NB4 (cell line): Measurements from ENCODE around the gene SLC11A1.

Experiments
- DNase-seq: peaks from one replicate; pipeline ENCODE4 v3.0.0; 2010; ENCODE audit warnings: low read depth
- H3K4me3 ChIP-seq: one replicate; pipeline ENCODE4 v1.5.1; 2011; ENCODE audit warnings: mild to moderate bottlenecking, low read depth, low read length, moderate library complexity
- MYC ChIP-seq: IDR thresholded peaks from 2 replicates; pipeline ENCODE4 v1.6.1; 2011; ENCODE audit warnings: low read depth, low read length
- POLR2A ChIP-seq: IDR thresholded peaks from 2 replicates; pipeline ENCODE4 v1.6.1; 2011; ENCODE audit warnings: mild to moderate bottlenecking; ENCODE audit not compliant: insufficient read length; ENCODE audit errors: extremely low read depth
- TF ChIP-seq, protein P1 (sequence below): IDR thresholded peaks from one replicate; pipeline ENCODE4 v1.5.1; 2012; ENCODE audit warnings: low read depth, low read length
- TF ChIP-seq, protein P2 (sequence below): IDR thresholded peaks from 2 replicates; pipeline ENCODE4 v1.6.1; 2011; ENCODE audit warnings: low read depth, low read length

Gene SLC11A1

DNA sequence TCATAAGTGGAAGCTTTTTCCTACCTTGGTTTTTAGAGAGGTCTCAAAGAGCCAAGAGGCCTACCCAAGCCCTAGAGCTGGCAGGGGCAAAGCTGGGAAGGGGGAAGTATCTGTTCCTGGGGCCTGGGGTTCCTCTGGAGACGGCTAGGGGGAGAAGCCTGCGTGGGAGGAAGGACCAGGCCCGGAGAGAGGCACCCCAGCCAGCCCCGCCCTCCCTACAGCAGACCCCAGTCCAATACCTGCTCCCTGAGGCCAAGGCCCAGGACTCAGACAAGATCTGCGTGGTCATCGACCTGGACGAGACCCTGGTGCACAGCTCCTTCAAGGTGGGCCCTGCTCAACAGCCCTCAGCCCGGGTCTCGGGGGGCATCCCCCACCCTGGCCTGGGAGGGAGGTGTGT is 19.8 kb downstream of the SLC11A1 start:
- peak overlapping the region; percentile 74 for H3K4me3 ChIP-seq
- no peak for TF ChIP-seq POLR2A
- TF ChIP-seq, protein P1, sequence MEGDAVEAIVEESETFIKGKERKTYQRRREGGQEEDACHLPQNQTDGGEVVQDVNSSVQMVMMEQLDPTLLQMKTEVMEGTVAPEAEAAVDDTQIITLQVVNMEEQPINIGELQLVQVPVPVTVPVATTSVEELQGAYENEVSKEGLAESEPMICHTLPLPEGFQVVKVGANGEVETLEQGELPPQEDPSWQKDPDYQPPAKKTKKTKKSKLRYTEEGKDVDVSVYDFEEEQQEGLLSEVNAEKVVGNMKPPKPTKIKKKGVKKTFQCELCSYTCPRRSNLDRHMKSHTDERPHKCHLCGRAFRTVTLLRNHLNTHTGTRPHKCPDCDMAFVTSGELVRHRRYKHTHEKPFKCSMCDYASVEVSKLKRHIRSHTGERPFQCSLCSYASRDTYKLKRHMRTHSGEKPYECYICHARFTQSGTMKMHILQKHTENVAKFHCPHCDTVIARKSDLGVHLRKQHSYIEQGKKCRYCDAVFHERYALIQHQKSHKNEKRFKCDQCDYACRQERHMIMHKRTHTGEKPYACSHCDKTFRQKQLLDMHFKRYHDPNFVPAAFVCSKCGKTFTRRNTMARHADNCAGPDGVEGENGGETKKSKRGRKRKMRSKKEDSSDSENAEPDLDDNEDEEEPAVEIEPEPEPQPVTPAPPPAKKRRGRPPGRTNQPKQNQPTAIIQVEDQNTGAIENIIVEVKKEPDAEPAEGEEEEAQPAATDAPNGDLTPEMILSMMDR = no peak
- TF ChIP-seq, protein P2, sequence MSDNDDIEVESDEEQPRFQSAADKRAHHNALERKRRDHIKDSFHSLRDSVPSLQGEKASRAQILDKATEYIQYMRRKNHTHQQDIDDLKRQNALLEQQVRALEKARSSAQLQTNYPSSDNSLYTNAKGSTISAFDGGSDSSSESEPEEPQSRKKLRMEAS = no peak
- TF ChIP-seq MYC = no peak
- DNase-seq = peak; percentile 71

DNA sequence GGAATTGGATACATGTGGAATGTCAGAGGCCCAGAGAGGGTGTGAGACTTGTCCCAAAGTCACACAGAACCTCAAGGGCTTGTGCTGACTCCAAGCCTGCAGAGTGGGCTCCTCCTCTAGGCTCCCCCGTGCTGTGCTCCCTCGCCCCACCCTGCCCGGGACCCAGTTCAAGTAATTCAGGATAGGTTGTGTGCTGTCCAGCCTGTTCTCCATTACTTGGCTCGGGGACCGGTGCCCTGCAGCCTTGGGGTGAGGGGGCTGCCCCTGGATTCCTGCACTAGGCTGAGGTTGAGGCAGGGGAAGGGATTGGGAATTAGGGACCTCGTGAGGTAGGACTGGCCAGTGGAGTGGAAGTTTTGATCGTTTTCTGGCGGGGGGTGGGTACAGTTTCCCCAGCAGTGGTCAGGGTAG is 20.4 kb downstream of the SLC11A1 start:
- TF ChIP-seq MYC (no peak), POLR2A (no peak)
- TF ChIP-seq, protein P1 = no peak
- TF ChIP-seq, protein P2 = no peak

DNA sequence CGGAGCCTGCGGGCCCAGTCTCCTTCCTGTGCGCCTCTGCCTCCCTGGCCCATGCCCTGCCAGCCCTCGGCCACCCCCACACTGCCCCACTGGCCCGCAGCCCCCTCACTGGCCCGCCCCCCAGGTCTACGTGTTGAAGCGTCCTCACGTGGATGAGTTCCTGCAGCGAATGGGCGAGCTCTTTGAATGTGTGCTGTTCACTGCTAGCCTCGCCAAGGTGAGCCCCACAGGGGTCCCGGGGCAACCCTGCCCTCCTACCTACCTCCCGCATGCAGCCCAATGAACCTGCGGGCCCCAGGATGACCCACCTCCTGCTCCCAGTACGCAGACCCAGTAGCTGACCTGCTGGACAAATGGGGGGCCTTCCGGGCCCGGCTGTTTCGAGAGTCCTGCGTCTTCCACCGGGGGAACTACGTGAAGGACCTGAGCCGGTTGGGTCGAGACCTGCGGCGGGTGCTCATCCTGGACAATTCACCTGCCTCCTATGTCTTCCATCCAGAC is 20.9 kb downstream of the SLC11A1 start:
- no peak overlapping the region for H3K4me3 ChIP-seq
- no peak for TF ChIP-seq POLR2A
- TF ChIP-seq, protein P2 = no peak
- TF ChIP-seq, protein P1 = no peak
- TF ChIP-seq MYC = no peak
- DNase-seq = no peak

More for the DNA sequence above, 20.4 kb downstream of the SLC11A1 start:
- peak; percentile 20 for DNase-seq
- peak overlapping the region; percentile 25 for H3K4me3 ChIP-seq

DNA sequence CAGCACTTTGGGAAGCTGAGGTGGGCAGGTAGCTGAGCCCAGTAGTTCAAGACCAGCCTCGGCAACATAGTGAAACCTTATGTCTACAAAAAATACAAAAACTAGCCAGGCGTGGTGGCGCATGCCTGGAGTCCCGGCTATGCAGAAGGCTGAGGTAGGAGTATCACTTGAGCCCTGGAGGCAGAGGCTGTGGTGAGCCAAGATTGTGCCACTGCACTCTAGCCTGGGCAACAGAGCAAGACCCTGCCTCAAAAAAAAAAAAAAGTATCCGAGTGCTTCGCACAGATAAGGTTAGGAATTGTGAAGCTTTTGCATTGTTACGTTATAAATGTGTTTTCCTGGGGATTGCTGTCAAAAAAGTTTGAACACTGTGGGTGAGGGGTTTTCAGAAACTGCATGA is 21.7 kb downstream of the SLC11A1 start:
- DNase-seq = no peak
- no peak for TF ChIP-seq MYC
- TF ChIP-seq, protein P1 = no peak
- TF ChIP-seq POLR2A = no peak
- TF ChIP-seq, protein P2 = no peak
- H3K4me3 ChIP-seq = peak overlapping the region; percentile 21

DNA sequence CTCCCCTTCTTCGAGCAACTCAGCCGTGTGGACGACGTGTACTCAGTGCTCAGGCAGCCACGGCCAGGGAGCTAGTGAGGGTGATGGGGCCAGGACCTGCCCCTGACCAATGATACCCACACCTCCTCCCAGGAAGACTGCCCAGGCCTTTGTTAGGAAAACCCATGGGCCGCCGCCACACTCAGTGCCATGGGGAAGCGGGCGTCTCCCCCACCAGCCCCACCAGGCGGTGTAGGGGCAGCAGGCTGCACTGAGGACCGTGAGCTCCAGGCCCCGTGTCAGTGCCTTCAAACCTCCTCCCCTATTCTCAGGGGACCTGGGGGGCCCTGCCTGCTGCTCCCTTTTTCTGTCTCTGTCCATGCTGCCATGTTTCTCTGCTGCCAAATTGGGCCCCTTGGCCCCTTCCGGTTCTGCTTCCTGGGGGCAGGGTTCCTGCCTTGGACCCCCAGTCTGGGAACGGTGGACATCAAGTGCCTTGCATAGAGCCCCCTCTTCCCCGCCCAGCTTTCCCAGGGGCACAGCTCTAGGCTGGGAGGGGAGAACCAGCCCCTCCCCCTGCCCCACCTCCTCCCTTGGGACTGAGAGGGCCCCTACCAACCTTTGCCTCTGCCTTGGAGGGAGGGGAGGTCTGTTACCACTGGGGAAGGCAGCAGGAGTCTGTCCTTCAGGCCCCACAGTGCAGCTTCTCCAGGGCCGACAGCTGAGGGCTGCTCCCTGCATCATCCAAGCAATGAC is 22.4 kb downstream of the SLC11A1 start:
- TF ChIP-seq POLR2A (no peak), MYC (no peak)
- TF ChIP-seq, protein P1 = no peak
- TF ChIP-seq, protein P2 = no peak
- no peak overlapping the region for H3K4me3 ChIP-seq
- peak; percentile 81 for DNase-seq
